A673 (cell line): ENCODE results near the gene FAM83F. TPM values are rescaled to one million over a fixed set of nuclear protein-coding genes. Genes with fewer than 3 reads are reported as not detected.

Experiments
- BruUV-seq: library from RNA; stranded (reverse); fragments of 400-500 nt; replicated peaks from 2 replicates; lab custom pipeline; 2021; lab: Mats Ljungman, UMichigan
- CTCF ChIA-PET: fragments of 300-600 bp; sonication (Branson Sonifier 250); formaldehyde crosslinking; loops from one replicate; lab custom pipeline; 2022; ENCODE audit warnings: antibody characterized with exemption; lab: Charles Lee
- POLR2A ChIA-PET: fragments of 300-600 bp; sonication (Branson Sonifier 250); formaldehyde crosslinking; loops from one replicate; lab custom pipeline; 2022; ENCODE audit warnings: antibody characterized with exemption; ENCODE audit not compliant: low non-redundant PET; lab: Charles Lee
- DNase-seq: peaks from one replicate; pipeline ENCODE4 v3.0.0-alpha.2; 2015; ENCODE audit warnings: low spot score
- H3K27ac ChIP-seq: fragments of 200-600 bp; sonication (generic); 2 replicates; pipeline ENCODE4 v1.5.1; 2016; ENCODE audit warnings: mixed run types, low read depth, mild to moderate bottlenecking, mixed read lengths, antibody characterized with exemption, low read length; ENCODE audit not compliant: poor library complexity, severe bottlenecking
- H3K27me3 ChIP-seq: fragments of 200-600 bp; sonication (generic); replicated peaks from 2 replicates; pipeline ENCODE4 v1.6.1; 2017; ENCODE audit warnings: mixed run types, low read depth, mild to moderate bottlenecking, mixed read lengths, antibody characterized with exemption, low read length; ENCODE audit not compliant: insufficient read depth, poor library complexity
- H3K36me3 ChIP-seq: fragments of 200-600 bp; sonication (generic); 2 replicates; pipeline ENCODE4 v1.6.1; 2016; ENCODE audit warnings: mixed run types, mild to moderate bottlenecking, mixed read lengths, antibody characterized with exemption, low read length; ENCODE audit not compliant: insufficient read depth, poor library complexity, severe bottlenecking
- H3K4me1 ChIP-seq: fragments of 200-600 bp; sonication (generic); 2 replicates; pipeline ENCODE4 v1.6.1; 2017; ENCODE audit warnings: mixed run types, mild to moderate bottlenecking, mixed read lengths, antibody characterized with exemption, low read length; ENCODE audit not compliant: insufficient read depth, poor library complexity, severe bottlenecking
- H3K4me3 ChIP-seq: fragments of 200-600 bp; sonication (generic); 2 replicates; pipeline ENCODE4 v1.5.1; 2016; ENCODE audit warnings: low read depth, mixed run types, mild to moderate bottlenecking, mixed read lengths, low read length; ENCODE audit not compliant: poor library complexity, severe bottlenecking
- H3K9me3 ChIP-seq: fragments of 200-600 bp; sonication (generic); 2 replicates; pipeline ENCODE4 v1.6.1; 2016; ENCODE audit warnings: mixed run types, low read depth, mild to moderate bottlenecking, mixed read lengths, antibody characterized with exemption, low read length; ENCODE audit not compliant: poor library complexity, severe bottlenecking
- EZH2 ChIP-seq: fragments of 200-600 bp; sonication (generic); IDR thresholded peaks from 2 replicates; pipeline ENCODE4 v1.6.1; 2017; ENCODE audit warnings: borderline replicate concordance, low read depth, mild to moderate bottlenecking, mixed read lengths, antibody characterized with exemption, low read length; ENCODE audit not compliant: poor library complexity, severe bottlenecking
- intact Hi-C: fragments of 100-400 bp; cut with micrococcal nuclease; formaldehyde crosslinking; loops from one replicate; pipeline ENCODE4 v1.10.0; 2022; ENCODE audit not compliant: unreplicated experiment
- total RNA-seq: library from RNA; stranded (reverse); gene quantifications from 2 replicates; pipeline ENCODE4 v1.2.3, GENCODE V29; 2021
- TF ChIP-seq, protein P1 (sequence below): fragments of 300-800, 200-600 bp; sonication (generic); conservative IDR thresholded peaks from 2 replicates; pipeline ENCODE4 v1.5.1; 2017; ENCODE audit warnings: low read depth, mild to moderate bottlenecking, antibody characterized with exemption, low read length, moderate library complexity, mixed read lengths

The FAM83F gene
- total RNA-seq, 1 experiment from 2014 or later: not detected

DNA sequence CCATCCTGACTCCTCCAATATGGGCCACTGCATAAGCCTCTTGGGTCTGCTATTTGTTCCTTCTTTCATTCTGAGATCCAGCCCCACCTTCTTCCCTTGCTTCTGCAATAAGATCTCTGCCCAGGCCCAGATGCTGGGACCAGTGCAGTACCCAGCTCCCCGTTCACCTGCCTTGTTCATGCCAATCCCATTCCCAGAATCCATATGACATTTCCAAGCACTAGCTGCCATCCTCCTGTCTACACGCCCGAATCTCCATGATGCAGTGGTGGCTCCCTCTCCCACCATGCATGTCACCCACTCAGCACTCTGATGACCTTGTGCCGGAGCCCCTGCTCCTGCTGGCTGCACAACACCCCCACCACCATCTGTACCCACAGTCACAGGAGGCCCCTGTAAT lies 11.4 kb upstream of the FAM83F start:
- CTCF ChIA-PET: no interaction called here
- H3K9me3 ChIP-seq: no peaks in the 10 kb centered on the region
- TF ChIP-seq EZH2: no peak
- TF ChIP-seq, protein P1, sequence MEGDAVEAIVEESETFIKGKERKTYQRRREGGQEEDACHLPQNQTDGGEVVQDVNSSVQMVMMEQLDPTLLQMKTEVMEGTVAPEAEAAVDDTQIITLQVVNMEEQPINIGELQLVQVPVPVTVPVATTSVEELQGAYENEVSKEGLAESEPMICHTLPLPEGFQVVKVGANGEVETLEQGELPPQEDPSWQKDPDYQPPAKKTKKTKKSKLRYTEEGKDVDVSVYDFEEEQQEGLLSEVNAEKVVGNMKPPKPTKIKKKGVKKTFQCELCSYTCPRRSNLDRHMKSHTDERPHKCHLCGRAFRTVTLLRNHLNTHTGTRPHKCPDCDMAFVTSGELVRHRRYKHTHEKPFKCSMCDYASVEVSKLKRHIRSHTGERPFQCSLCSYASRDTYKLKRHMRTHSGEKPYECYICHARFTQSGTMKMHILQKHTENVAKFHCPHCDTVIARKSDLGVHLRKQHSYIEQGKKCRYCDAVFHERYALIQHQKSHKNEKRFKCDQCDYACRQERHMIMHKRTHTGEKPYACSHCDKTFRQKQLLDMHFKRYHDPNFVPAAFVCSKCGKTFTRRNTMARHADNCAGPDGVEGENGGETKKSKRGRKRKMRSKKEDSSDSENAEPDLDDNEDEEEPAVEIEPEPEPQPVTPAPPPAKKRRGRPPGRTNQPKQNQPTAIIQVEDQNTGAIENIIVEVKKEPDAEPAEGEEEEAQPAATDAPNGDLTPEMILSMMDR: no peak
- no peaks in the 10 kb centered on the region for H3K4me1 ChIP-seq
- H3K27ac ChIP-seq: no peak overlapping the region
- no peaks in the 10 kb centered on the region for H3K36me3 ChIP-seq
- no peak for DNase-seq
- H3K4me3 ChIP-seq: no peak overlapping the region
- no TSS peak for BruUV-seq
- POLR2A ChIA-PET: no interaction called here
- intact Hi-C loops: no loop called here
- peaks cover 19% of the 10 kb centered on the region for H3K27me3 ChIP-seq

DNA sequence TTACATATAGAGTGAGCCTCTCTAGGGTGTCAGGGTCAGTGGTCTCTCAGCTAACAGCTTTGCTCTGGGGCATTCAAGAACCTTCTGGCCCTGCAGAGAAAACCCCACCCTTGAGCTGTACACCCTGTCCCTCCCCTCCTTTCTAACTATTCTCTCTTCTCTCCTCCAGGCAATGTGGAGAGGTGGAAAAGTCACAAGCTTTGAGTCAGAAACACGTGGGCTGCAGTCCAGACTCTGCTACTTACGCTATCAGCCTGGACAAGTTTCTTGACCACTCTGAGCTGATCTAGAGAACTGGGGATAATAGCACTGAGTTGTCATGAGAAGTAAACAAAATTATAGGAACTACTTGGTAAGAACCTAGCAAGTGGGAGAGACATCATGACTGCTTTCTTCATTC lies 10.7 kb upstream of the FAM83F start:
- Histone ChIP-seq H3K36me3 (no peaks in the 10 kb centered on the region), H3K27me3 (peaks cover 16% of the 10 kb centered on the region), H3K4me3 (no peak overlapping the region), H3K27ac (no peak overlapping the region), H3K4me1 (no peaks in the 10 kb centered on the region), H3K9me3 (no peaks in the 10 kb centered on the region)
- ChIA-PET CTCF (no interaction called here), POLR2A (no interaction called here)
- BruUV-seq: no TSS peak
- intact Hi-C loops: no loop called here
- TF ChIP-seq, protein P1: no peak
- no peak for TF ChIP-seq EZH2
- no peak for DNase-seq

DNA sequence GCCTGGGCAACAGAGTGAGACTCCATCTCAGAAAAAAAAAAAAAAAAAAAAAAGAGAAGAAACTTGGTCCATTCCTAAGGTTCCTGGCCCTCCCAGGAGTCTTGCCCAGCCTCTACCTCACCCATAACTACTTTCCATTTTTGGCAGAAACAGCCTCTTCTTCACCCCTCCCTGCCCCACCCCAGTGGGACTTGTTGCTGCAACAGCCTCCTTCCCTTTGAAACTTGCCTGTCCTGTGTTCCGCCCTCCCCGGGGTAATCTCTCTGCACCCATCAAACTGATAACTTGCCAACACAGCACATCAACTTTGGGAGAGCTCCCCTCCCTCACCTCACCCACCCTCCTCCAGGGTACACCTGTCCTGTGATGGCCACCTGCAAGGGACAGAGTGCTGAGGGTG lies 10.0 kb upstream of the FAM83F start:
- no peaks in the 10 kb centered on the region for H3K9me3 ChIP-seq
- no peaks in the 10 kb centered on the region for H3K36me3 ChIP-seq
- no peak for DNase-seq
- ChIA-PET CTCF (no interaction called here), POLR2A (no interaction called here)
- H3K4me3 ChIP-seq: no peak overlapping the region
- H3K4me1 ChIP-seq: no peaks in the 10 kb centered on the region
- H3K27me3 ChIP-seq: peaks cover 9% of the 10 kb centered on the region
- TF ChIP-seq, protein P1: no peak
- TF ChIP-seq EZH2: no peak
- no peak overlapping the region for H3K27ac ChIP-seq
- no TSS peak for BruUV-seq
- intact Hi-C loops: no loop called here
